Transverse colon (tissue), 4 donors: ENCODE data around the gene ALDH4A1. TPM values are rescaled to one million over a fixed set of nuclear protein-coding genes. Genes with fewer than 3 reads are reported as not detected.

ENCODE experiments used
- DNase-seq: peaks from one replicate; pipeline ENCODE4 v3.0.0-alpha.2; 2019
- H3K27ac ChIP-seq, 4 donors: fragments of 200-600 bp; sonication (generic); 2 replicates each; pipeline ENCODE4 v1.5.1; 2016 to 2018; ENCODE audit warnings: inconsistent platforms in 4 of 4
- H3K27me3 ChIP-seq: fragments of 200-600 bp; sonication (generic); 2 replicates; pipeline ENCODE4 v1.5.1; 2017; ENCODE audit warnings: inconsistent platforms
- H3K36me3 ChIP-seq, 4 donors: fragments of 200-600 bp; sonication (generic); 2 replicates each; pipeline ENCODE4 v1.5.1; 2017 to 2019; ENCODE audit warnings: inconsistent platforms in 4 of 4
- H3K4me1 ChIP-seq, 4 donors: fragments of 200-600 bp; sonication (generic); 2 replicates each; pipeline ENCODE4 v1.5.1; 2017 to 2020; ENCODE audit warnings: inconsistent platforms in 4 of 4
- H3K4me3 ChIP-seq, 4 donors: fragments of 200-600 bp; sonication (generic); 1 replicate in 1 of 4; 2 replicates in 3 of 4; pipeline versions ENCODE4 v1.5.1 to v1.6.1; 2017 to 2019; ENCODE audit warnings: inconsistent platforms in 4 of 4
- H3K9me3 ChIP-seq, 2 donors: fragments of 200-600 bp; sonication (generic); 2 replicates each; pipeline ENCODE4 v1.5.1; 2017 to 2019; ENCODE audit warnings: inconsistent platforms in 2 of 2
- CTCF ChIP-seq, 5 experiments: fragments of 200-600 bp in 3 of 5; fragments of 450-650 bp in 2 of 5; sonication (generic) in 3 of 5; IDR thresholded peaks; 1 replicate in 2 of 5; 2 replicates in 3 of 5; pipeline ENCODE4 v1.5.1; 2016 to 2017; ENCODE audit warnings: antibody characterized with exemption in 5 of 5, inconsistent platforms in 3 of 5, mild to moderate bottlenecking in 2 of 5, moderate library complexity in 1 of 5
- EP300 ChIP-seq: sonication (generic); formaldehyde crosslinking; IDR thresholded peaks from one replicate; pipeline ENCODE4 v1.6.1; 2017; ENCODE audit warnings: antibody characterized with exemption, low read depth
- POLR2A ChIP-seq: fragments of 450-650 bp; IDR thresholded peaks from one replicate; pipeline ENCODE4 v1.6.1; 2016; ENCODE audit warnings: antibody characterized with exemption, mild to moderate bottlenecking, moderate library complexity
- POLR2AphosphoS5 ChIP-seq, 3 donors: sonication (generic); formaldehyde crosslinking; IDR thresholded peaks; one replicate each; pipeline ENCODE4 v1.6.1; 2016; ENCODE audit warnings: antibody characterized with exemption in 3 of 3
- WGBS, 2 donors: methylation state at CpG; one replicate each; pipeline ENCODE4 v1.1.5; 2018; ENCODE audit warnings: low coverage in 1 of 2; 5-methylcytosine and 5-hydroxymethylcytosine counted together
- in situ Hi-C, 4 donors: fragments of 200-750 bp; cut with MboI; loops; one replicate each; pipeline versions ENCODE4 v1.15.0 to v1.15.1; 2017; ENCODE audit warnings: low sequenced_read_pairs in 3 of 4, low pct_ligation_motif_present in 1 of 4, low pct_unique_long_range_greater_than_20kb in 1 of 4
- intact Hi-C: fragments of 100-400 bp; cut with DNase I; formaldehyde crosslinking; loops from one replicate; pipeline ENCODE4 v1.15.1; 2023; ENCODE audit warnings: low total_unique reads
- total RNA-seq, 4 donors: library from RNA; depleted of rRNA; stranded (reverse); fragments of >200 nt; gene quantifications; one replicate each; pipeline ENCODE4 v1.1.0, GENCODE V29; 2016

Gene ALDH4A1
- total RNA-seq, 4 donors from 2014 or later, result 3.8 to 6.0 (median 4.8) TPM

- no peak overlapping the region for H3K4me3 ChIP-seq
- intact Hi-C loops, result no loop called here
- no peaks in the 10 kb centered on the region for H3K36me3 ChIP-seq
- TF ChIP-seq POLR2A, result no peak
- no peak for TF ChIP-seq EP300
- no peak for TF ChIP-seq POLR2AphosphoS5 (IDR thresholded peaks at IDR 0.05)
- no peak for TF ChIP-seq CTCF (IDR thresholded peaks at IDR 0.05)
- H3K9me3 ChIP-seq, result no peaks in the 10 kb centered on the region
- H3K27ac ChIP-seq, result no peak overlapping the region
- peaks cover 6% of the 10 kb centered on the region for H3K27me3 ChIP-seq
- 58% methylated on average over 9 of the region's 9 CpGs; no CpG with 5 or more reads in 1 of the 2 donors for WGBS, 2 donors
- H3K4me1 ChIP-seq, result peaks cover 0 to 3% (median under 1%) of the 10 kb centered on the region in 4 donors
- no peak for DNase-seq
- in situ Hi-C loops, result no loop called here
Observed at GRCh38 chr1:18869847-18870594, 32.3 kb downstream of the ALDH4A1 start.

- in situ Hi-C loops (no loop called here), intact Hi-C loops (no loop called here)
- TF ChIP-seq CTCF (IDR thresholded peaks at IDR 0.05), result no peak
- no peak for TF ChIP-seq EP300
- no peak for TF ChIP-seq POLR2AphosphoS5 (IDR thresholded peaks at IDR 0.05)
- TF ChIP-seq POLR2A, result no peak
Observed at GRCh38 chr1:18868801-18869424, 33.4 kb downstream of the ALDH4A1 start.

GRCh38 chr1:18868354-18868753, 34.0 kb downstream of the ALDH4A1 start:
- no peak overlapping the region for H3K27ac ChIP-seq
- WGBS, 2 donors, result 80 to 93% methylated on average over 3 to 5 of the region's 5 CpGs
- no peak overlapping the region for H3K4me3 ChIP-seq
- no peaks in the 10 kb centered on the region for H3K9me3 ChIP-seq
- in situ Hi-C loops (no loop called here), intact Hi-C loops (no loop called here)
- no peak for TF ChIP-seq POLR2AphosphoS5 (IDR thresholded peaks at IDR 0.05)
- no peaks in the 10 kb centered on the region for H3K4me1 ChIP-seq
- no peaks in the 10 kb centered on the region for H3K36me3 ChIP-seq
- DNase-seq, result no peak
- peaks cover 6% of the 10 kb centered on the region for H3K27me3 ChIP-seq

More at GRCh38 chr1:18868801-18869424, 33.4 kb downstream of the ALDH4A1 start:
- no peak for DNase-seq
- Histone ChIP-seq H3K27me3 (peaks cover 6% of the 10 kb centered on the region), H3K4me3 (no peak overlapping the region), H3K9me3 (no peaks in the 10 kb centered on the region), H3K36me3 (no peaks in the 10 kb centered on the region), H3K4me1 (no peaks in the 10 kb centered on the region), H3K27ac (no peak overlapping the region)
- 64% methylated on average over 12 of the region's 12 CpGs; no CpG with 5 or more reads in 1 of the 2 donors for WGBS, 2 donors

- no peak overlapping the region for H3K4me3 ChIP-seq
- H3K4me1 ChIP-seq, result no peaks in the 10 kb centered on the region
- in situ Hi-C loops, result no loop called here
- 89% methylated on average over 3 of the region's 3 CpGs; no CpG with 5 or more reads in 1 of the 2 donors for WGBS, 2 donors
- H3K27ac ChIP-seq, result no peak overlapping the region
- H3K27me3 ChIP-seq, result peaks cover 6% of the 10 kb centered on the region
- DNase-seq, result no peak
- TF ChIP-seq EP300, result no peak
- no peak for TF ChIP-seq POLR2AphosphoS5 (IDR thresholded peaks at IDR 0.05)
- no peak for TF ChIP-seq CTCF (IDR thresholded peaks at IDR 0.05)
- TF ChIP-seq POLR2A, result no peak
- no peaks in the 10 kb centered on the region for H3K9me3 ChIP-seq
- H3K36me3 ChIP-seq, result no peaks in the 10 kb centered on the region
- intact Hi-C loops, result no loop called here
Observed at GRCh38 chr1:18866846-18867245, 35.5 kb downstream of the ALDH4A1 start.
